Limb (tissue), 2 donors: ENCODE measurements around the gene TFPI.
A peak's percentile ranks its signal among the peaks of the same experiment; 100 is the strongest.

Experiments
- DNase-seq, 2 donors: peaks; one replicate each; pipeline ENCODE4 v3.0.0-alpha.2; 2016; ENCODE audit errors: extremely low spot score in 2 of 2

The TFPI gene

GRCh38 chr2:187466129-187466792 lies 88.0 kb downstream of the TFPI start:
- no peak for DNase-seq

GRCh38 chr2:187462839-187463238 lies 91.4 kb downstream of the TFPI start:
- no peak for DNase-seq

- peak in 1 of 2 donors; percentile 31 for DNase-seq
These were observed 92.7 kb downstream of the TFPI start for GRCh38 chr2:187461294-187462261.

- DNase-seq: no peak
These were observed 95.0 kb downstream of the TFPI start for GRCh38 chr2:187459256-187459655.

GRCh38 chr2:187453078-187453641 lies 101.1 kb downstream of the TFPI start:
- peak in 1 of 2 donors; percentile 61 for DNase-seq

- DNase-seq: no peak
These were observed 102.7 kb downstream of the TFPI start for GRCh38 chr2:187451510-187451909.

- no peak for DNase-seq
These were observed 106.9 kb downstream of the TFPI start for GRCh38 chr2:187447336-187447735.

- no peak for DNase-seq
These were observed 107.5 kb downstream of the TFPI start for GRCh38 chr2:187446711-187447110.

- no peak for DNase-seq
These were observed 109.2 kb downstream of the TFPI start for GRCh38 chr2:187445051-187445450.

GRCh38 chr2:187442778-187443177 lies 111.5 kb downstream of the TFPI start:
- no peak for DNase-seq

- no peak for DNase-seq
These were observed 111.9 kb downstream of the TFPI start for GRCh38 chr2:187442378-187442777.

- DNase-seq: no peak
These were observed 114.0 kb downstream of the TFPI start for GRCh38 chr2:187440101-187440675.

- DNase-seq: no peak
These were observed 115.8 kb downstream of the TFPI start for GRCh38 chr2:187438455-187438854.

GRCh38 chr2:187435756-187436155 lies 118.5 kb downstream of the TFPI start:
- DNase-seq: no peak

GRCh38 chr2:187435078-187435477 lies 119.2 kb downstream of the TFPI start:
- DNase-seq: no peak

- no peak for DNase-seq
These were observed 119.9 kb downstream of the TFPI start for GRCh38 chr2:187434342-187434785.

- no peak for DNase-seq
These were observed 122.3 kb downstream of the TFPI start for GRCh38 chr2:187431911-187432310.

- no peak for DNase-seq
These were observed 124.2 kb downstream of the TFPI start for GRCh38 chr2:187429989-187430388.

- no peak for DNase-seq
These were observed 130.1 kb downstream of the TFPI start for GRCh38 chr2:187424146-187424545.

GRCh38 chr2:187422282-187422681 lies 132.0 kb downstream of the TFPI start:
- DNase-seq: no peak

GRCh38 chr2:187421519-187421918 lies 132.7 kb downstream of the TFPI start:
- no peak for DNase-seq

- DNase-seq: no peak
These were observed 134.4 kb downstream of the TFPI start for GRCh38 chr2:187419808-187420207.
